Measurements from ENCODE around the gene ACAN.

The ACAN gene

DNA sequence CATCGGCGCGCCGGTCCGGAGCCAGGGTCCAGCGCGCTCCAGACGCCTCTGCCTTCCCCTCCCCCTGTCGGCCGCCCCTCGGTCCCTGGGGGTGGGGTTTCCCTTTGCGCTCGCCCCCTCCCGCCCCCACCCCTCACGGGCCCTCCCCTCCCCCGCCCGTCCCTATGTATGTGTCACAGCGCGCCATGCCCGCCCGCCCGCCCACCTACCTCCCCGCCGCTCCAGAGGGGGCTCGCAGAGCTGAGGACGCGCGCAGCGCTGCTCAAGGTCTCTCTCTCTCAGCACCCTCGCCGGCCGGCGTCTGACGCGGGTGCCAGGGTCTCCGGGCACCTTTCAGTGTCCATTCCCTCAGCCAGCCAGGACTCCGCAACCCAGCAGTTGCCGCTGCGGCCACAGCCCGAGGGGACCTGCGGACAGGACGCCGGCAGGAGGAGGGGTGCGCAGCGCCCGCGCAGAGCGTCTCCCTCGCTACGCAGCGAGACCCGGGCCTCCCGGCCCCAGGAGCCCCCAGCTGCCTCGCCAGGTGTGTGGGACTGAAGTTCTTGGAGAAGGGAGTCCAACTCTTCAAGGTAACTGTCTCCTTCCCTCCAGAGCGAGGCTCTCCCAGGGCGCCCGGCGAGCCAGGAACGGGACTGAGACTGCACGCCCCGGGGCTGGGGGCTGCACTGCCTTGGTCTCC, at the start of gene ACAN:
TSS of gene ACAN (plus strand) at position 196 of the 679 bp plus-strand sequence. CDS start 32,771 bp downstream, outside the sequence.
- no peak for DNase-seq (ENCODE audit: low spot score)

DNA sequence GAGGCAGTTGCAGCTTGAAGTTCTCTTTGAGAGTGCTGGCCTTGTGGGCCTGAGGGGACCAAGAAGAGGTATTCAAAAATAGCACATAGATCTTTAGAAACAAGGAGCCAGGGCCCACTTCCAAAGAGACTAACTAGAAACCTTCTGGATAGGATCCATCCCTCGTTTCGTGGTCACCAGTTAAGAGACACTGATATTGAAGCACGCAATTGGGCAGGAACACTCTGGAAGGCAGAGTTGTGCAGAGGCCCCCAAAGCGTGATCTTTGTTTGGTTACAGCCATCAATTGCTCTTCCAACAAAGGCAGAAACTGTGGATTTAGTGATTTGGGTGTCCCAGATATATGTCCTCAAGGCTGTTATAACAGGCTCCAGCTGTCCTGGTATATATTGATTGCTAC, 46.7 kb upstream of the ACAN start:
- no peak for DNase-seq (ENCODE audit: low spot score)

DNA sequence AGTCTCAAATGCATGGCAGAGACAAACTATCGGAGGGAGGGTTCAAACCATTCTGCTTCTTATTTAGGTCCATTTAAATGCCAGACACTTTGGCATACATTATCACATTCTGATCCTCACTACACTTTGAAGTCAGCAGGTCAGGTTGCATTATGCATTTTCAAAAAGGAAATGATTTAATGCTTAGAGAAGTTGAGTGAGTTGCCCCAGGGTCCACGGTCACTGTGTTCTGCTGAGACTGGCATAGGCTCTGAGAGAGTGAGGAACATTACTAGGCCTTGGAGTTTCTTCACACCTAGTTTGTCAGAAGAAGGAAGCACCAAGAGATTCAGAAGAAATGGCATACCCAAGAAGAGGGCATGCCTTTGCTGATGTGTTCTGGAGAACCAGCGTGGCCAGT, 46.3 kb upstream of the ACAN start:
- DNase-seq (ENCODE audit: low spot score) = no peak

DNA sequence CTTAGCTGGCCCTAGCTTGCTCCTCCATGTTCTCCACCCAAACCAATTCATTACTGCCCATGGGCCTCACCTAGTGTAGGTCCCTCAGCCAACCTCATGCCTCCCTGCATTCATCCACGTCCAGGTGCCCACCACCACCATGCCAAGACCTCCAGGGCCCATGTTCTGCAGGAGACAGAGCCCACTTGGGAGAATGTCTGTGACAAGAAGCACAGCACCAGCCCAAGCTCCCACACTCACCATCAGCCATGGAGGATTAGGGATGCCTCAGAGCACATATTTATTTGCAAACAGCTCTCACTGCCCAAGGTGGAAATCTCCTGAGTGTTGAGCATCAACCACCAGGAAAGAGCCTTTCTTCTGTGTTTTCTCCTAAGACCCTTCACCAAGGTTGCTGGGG, 43.4 kb upstream of the ACAN start:
- DNase-seq (ENCODE audit: low spot score) = no peak

DNA sequence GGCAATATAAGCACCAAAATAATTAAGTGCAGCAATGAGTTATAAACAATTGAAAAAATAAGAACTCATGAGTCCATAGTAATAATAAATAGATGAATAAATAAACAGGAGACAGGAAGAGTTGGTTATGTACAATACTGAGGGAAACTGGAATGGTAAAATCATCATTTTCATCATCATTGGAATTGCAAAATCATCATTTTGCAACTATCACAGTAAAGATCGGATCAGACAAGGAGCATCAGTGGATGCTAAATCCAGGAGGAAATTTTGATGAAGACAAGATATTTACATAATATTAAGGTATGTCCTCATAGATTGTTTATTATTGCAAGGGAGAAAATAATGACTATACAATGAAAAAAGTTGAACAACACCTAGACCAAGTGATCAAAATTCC, 38.8 kb upstream of the ACAN start:
- no peak for DNase-seq (ENCODE audit: low spot score)

DNA sequence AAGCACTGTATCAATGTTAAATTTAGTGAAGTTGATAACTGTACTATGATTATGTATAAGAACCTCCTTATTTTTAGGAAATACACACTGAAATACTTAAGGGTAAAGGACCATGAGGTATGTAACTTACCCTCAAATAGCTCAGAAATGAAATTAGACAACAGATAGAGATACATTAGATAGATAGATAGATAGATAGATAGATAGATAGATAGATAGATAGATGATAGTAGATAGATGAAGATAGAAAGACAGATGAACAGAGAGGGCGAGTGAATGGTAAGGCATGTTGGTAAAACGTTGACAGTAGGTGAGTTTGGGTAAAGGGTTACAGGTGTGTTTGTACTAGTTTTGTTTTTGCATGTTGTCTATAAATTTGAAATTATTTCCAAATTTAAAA, 38.0 kb upstream of the ACAN start:
- no peak for DNase-seq (ENCODE audit: low spot score)

DNA sequence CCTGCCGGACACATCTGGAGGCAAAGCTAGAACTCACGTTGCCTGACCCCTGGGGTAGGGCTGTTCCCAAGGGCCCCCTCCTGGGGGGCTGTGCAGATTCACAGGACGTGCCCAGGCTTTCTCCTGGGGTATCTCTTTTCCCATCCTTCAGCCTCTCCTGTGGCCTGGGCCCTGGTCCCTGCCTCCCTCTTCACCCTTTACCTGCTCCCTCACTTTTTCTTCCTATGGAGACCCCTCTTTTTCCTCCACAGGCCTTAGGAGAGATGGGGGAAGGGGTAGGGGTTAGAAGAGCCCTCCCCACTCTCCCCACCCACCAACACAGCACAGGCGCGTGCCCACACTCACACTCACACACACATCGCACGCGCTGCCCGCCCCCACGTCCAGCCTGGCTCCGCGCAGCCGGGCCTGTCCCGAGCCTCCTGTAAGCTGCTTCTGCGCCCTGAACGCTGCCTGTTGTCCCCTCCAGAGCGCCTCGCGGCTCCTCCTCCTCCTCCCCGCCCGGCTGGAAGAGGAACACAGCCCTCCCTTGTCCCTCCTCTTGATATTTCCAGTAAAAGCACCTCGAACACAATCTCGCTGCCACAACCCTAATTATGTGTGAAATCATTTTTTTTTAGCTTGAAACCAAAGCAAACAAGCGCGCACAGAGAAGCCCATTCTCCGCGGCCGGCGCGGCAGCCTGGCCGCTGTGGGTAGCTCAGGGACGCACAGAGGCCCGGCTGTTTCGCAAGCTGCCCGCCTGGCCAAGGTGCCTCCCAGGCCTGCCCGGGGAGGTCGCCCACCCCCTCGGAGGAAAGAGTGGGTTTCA, 33.9 kb upstream of the ACAN start:
- DNase-seq (ENCODE audit: low spot score) = no peak

DNA sequence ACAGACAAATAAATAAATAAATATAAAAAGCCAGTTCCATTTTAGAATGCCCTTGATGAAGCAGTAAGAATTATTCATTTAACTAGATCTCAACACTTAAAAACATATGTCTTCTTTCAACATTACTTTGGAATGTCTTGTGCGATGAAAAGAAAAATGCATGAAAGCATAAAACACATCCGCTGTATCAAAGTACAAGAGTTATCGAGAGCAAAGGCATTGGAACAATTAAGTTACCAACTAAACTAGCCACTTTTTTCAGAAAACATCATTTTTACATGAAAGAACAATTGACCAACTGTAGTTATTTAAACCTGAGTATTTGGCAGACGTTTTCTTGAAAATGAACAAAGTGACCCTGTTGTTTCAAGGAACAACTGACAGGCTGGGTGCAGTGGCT, 27.5 kb upstream of the ACAN start:
- no peak for DNase-seq (ENCODE audit: low spot score)

DNA sequence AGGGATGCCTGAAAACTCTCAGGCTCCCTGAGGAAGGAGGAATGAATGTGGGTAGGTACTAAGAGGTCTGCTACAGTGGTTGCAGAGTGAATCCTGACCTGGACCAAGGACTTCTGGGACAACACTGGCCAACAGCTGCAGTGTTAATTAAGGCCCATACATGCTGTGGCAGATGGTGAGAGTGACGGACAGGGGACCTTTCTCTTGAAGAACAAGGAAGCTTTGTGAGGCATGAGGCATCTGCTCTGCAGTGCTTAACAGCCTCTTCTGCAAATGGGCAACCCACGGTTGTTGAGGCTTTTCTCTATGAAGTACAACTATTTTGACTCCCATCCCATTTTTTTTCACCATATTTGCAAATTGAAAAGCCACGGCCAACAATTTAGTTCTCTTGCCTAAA, 26.6 kb upstream of the ACAN start:
- DNase-seq (ENCODE audit: low spot score) = no peak

DNA sequence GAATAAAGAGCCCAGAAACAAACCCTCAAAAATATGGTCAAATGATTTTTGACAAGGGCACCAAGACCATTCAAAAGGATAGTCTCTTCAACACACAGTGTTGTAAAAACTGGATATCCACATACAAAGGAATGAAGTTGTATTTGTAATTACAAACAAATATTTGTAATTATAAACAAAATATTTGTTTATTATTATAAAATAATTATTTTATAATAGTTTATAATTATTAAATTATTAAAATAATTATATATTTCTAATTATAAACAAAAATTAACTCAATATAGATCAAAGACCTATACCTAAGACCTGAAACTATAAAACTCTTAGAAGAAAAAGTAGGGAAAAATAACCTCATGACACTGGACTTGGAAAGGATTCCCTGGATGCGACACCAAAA, 23.3 kb upstream of the ACAN start:
- no peak for DNase-seq (ENCODE audit: low spot score)

DNA sequence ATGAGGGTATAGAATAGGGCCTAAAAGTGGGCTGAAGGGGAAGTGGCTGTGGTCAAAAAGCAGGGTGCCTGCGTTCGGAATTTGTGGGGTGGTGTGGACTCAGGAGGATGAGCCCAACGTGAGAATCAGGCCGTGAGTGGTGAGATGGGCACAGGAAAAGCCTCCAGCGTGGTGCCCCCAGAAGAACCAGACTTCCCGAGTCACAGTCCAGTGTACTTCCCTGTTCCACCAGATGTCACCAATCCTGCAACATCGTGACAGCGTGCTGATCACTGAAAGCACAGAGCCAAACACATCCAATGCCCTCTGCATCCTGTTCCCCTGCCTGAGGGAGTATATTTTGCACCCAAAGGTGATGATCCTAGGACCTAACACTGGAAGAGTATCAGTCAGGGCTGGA, 20.8 kb upstream of the ACAN start:
- no peak for DNase-seq (ENCODE audit: low spot score)

DNA sequence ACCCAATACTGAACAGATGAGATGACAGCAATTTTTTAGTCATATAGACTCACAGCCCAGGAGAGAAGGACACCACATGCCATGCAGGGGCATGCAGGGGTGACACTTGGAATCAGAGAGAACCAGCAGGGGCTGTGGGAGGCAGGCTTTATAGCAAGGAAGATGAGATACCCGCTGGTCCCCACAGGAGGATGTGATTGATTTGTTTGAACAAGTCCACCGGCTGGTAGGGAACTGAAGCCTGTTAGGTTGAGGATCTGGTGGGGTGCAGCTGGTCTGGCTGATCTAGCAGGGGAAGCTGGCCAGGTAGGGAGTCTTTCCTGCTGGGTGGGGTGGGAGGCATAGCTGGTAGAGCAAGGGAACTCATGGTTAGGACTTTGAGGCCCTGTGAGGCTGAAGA, 18.0 kb upstream of the ACAN start:
- no peak for DNase-seq (ENCODE audit: low spot score)

DNA sequence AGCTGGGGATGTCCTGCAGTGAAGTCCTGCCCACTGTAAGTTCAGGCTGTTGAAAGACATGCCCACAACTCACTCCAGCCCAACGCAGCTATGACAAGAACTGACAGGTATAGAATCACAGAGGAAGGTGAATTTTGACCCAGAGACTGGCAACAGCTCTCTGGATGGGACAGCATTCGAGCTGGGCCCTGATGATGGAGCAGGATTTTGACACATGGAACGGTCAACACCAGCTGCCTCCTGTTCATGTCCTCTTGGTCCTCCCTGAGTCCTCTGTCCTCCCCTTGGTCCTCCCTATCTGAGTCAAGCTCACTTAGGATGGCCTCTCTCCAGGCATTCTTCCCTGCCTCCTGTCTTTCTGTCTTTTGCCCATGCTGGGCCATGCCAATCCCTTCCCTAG, 15.2 kb upstream of the ACAN start:
- DNase-seq (ENCODE audit: low spot score) = no peak

DNA sequence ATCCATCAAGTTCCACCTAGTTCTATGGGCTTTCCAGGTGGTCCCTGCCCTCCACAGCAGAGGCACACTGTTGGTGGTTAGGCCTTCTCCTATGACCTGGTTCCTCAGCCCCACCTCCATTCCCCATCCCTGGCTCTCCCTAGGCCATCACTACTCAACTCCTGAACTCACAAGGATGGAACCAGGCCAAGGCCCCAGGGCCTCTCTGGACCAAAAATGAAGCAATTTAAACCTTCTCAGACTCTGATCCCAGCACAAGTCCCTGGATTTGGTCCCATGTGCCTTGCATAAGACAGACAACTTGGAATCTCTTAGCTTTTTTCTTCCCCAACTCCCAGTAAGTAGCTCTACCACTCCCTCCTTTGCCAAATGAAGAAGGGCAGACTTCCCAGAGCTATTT, 14.4 kb upstream of the ACAN start:
- no peak for DNase-seq (ENCODE audit: low spot score)

DNA sequence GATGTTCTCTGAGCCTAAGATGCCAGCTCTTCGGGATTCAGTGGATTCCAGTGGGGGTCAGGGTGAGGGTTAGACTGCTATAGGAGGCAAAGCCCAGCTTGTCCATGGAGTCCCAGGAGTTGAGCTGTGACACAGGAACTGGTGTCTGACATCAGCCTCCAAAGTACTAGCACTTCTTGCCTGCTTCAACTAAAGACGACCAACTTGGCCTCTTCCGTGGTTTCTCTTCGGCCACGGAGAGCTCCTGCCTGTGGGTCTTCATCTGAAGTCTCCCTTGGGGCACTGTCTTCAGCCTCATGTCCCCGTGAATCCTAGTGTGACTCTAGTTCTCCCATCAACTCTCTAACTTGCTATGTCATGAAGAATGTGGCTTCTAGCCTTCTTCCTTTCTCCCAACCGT, 12.8 kb upstream of the ACAN start:
- DNase-seq (ENCODE audit: low spot score) = no peak

DNA sequence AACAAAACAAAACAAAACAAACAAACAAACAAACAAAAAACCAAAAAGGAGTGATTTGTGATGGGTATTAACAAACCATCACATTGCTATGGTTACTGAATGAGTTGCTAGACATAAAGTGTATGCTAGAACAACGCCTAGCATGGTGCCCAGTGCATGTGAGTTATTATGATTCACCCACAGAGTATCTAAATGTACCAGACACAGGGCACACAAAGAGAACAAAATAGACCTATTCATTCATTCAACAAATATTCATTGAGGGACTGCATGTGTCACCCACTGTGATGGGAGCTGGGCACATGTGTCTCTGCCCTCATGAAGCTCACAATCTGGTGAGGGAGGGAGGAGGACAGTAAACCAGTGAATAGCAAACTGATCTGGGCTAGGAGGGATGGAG, 11.6 kb upstream of the ACAN start:
- DNase-seq (ENCODE audit: low spot score) = no peak

DNA sequence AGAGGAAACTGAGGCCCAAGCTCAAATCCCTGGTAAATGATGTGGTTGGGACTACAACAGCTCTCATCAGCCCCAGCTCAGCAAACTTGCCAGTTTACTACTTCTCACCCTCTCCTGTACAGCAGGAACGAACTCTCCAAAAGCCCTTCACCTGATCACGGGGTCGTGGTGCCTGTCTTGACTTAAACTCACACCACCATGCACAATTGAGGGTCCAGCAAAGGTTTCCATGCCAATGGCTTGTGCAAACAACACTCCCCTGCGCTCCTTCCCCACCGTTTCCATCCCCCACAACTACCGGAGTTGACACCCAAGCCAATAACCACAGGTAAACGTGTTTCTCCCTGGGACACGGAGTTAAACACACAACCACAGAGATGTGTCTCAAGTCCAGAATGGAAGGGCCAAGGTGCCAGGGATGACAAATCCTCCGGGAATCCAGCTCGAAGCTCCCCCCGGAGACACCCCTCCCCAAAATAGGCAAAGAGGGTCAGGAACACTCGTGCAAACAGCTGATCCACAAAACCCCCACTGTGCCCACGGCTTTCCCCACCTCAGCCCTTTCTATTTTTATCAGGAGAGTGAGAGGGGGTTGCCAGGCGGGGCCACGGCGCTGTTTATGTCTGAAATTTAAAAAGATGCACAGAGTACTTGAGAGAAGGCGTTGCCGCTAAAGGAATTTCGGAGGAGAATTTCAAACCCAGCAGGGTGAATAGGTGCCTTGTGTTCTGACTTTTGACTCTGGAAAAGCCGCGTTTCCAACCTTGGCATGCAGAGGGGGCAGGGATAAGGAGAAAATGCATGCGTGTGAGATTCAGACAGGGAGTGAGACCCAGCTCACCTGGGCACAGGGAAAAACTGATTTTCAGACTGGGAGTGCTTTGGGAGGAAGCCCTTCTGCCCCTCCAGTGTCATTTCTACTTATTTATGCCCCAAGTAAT, 10.6 kb upstream of the ACAN start:
- no peak for DNase-seq (ENCODE audit: low spot score)

DNA sequence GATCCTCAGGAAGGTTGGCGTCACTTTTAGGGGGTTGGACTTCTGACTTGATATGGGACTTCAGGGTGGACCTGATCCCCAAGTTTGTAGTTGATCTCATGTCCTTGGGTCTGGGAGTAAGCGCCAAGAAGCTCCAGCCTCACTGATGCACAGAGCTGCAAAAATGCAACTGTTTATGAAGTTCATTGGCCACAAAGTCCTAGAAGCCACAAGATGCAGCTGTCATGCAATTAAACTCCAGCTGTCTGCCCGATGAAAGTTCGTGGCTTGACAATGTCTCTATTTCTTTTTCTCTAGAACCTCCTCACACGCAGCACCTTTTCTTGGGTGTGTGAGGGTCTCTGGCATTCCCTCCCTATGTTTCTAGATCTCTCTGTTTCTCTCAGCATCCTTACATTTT, 9.2 kb upstream of the ACAN start:
- no peak for DNase-seq (ENCODE audit: low spot score)

DNA sequence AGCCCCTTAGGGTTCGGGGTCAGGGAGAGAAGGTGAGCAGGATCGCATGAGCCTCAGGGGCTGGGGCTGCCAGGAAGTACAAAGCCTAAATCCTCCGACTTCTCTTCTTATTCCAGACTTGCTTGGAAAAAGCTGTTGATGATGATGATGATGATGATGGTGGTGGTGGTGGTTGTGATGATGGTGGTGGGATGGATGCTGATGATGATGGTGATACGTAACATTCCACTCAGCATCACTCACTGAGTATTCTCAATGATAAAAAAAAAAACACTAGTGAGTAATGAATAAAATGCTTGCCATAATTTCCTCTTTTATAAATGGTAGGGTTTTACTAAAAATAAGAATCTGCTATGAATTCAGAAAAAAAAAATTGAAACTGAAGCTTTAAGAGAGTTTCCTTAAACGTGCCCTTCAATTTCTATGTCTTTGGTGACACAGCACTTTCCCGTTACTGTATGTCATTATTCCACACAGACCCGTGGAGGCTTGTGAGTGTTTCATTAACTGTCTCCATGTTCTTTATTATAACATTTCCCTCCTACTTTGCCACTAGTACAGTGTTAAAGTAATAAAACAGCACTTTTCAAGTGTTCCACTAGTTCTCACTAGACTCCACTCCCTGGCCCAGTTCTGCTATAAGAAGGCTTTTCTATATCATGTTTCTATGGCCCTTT, 5.4 kb upstream of the ACAN start:
- no peak for DNase-seq (ENCODE audit: low spot score)

DNA sequence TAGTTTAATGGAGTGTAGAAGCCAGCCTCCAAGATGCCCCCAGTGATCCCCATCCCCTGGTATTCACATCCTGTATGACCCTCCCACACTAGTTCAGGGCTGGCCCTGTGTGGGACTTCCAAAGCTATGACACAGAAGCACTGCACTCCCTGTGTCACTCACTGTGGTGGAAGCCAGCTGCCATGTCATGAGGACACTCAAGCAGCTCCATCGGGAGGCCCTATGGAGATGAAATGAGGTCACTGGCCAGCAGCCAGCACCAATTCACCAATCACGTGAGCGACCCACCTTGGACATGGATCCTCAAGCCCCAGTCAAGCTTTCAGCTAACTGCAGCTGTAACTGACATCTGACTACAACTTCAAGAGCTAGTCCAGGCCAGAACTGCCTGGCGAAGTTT, 3.9 kb upstream of the ACAN start:
- DNase-seq (ENCODE audit: low spot score) = no peak

DNA sequence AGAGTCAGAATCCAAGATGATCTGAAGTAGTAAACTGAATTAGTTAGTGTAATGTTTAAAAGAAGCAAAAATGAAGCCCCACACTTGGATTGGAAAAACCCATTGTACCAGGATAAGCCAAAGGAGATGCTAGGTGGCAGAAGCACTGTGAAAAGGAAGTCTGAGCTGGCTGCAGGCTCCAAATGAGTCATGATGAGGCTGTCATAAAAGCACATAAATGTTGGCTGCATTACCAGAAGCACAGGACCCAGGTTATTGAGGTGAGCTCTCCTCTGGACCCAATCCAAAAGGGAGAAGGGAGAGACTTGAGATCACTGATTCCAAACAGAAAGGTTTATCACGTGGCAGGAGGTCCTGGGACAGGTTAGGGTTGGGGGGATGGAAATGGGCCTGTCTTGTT, 3.2 kb upstream of the ACAN start:
- no peak for DNase-seq (ENCODE audit: low spot score)

DNA sequence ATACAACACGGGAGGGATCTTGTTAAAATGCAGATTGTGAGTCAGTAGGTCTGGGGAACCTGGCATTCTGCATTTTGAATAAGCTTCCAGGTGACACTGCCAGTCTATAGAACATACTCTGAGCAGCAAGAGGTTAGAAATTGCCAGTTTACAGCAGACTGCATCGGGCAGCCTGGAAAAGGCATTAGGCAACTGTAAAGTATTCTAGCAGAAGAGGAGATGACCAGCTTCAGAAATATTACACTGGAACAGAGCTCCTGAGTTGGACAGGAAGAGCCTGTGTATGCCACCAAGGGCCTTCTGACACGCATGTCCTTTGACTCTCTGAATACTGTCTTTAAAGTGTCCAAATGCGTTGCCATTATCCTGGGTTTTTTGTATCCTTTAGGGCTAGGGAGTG, 2.5 kb upstream of the ACAN start:
- no peak for DNase-seq (ENCODE audit: low spot score)

Data from HuH-7.5 (cell line).